OCI-LY1 (cell line): Measurements from ENCODE around the gene PSENEN.

Source experiments
- EZH2 ChIP-seq: fragments of 200-600 bp; sonication (generic), shearing (Covaris generic); IDR thresholded peaks from 2 replicates; pipeline ENCODE4 v1.8.0; 2017; ENCODE audit warnings: borderline replicate concordance, mixed run types, mild to moderate bottlenecking, antibody characterized with exemption, low read length, moderate library complexity, mixed read lengths
- TF ChIP-seq, protein P1 (sequence below): fragments of 200-600 bp; sonication (generic), shearing (Covaris generic); IDR thresholded peaks from 2 replicates; pipeline ENCODE4 v1.5.1; 2017; ENCODE audit warnings: mild to moderate bottlenecking, antibody characterized with exemption, low read length, moderate library complexity, mixed read lengths

DNA sequence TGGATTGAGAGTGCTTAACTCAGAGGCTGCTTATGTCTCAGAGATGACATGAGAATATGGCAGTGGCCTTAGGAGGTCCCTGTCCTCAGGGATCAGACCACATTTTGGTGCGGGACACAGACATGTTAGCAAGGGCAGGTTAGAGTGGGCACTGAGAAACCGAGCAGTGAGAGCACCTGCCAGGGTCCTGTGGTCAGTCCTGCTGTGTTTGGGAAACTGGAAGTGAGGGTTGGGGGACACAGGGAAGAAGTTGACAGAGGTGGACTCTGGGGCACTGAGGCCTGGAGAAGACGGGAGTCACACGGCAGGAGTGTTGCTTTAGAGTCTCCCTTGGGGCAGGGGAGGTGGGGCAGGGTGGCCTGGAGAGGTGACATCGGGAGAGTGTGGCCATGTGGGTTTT is 10.6 kb upstream of the PSENEN start:
- TF ChIP-seq, protein P1, sequence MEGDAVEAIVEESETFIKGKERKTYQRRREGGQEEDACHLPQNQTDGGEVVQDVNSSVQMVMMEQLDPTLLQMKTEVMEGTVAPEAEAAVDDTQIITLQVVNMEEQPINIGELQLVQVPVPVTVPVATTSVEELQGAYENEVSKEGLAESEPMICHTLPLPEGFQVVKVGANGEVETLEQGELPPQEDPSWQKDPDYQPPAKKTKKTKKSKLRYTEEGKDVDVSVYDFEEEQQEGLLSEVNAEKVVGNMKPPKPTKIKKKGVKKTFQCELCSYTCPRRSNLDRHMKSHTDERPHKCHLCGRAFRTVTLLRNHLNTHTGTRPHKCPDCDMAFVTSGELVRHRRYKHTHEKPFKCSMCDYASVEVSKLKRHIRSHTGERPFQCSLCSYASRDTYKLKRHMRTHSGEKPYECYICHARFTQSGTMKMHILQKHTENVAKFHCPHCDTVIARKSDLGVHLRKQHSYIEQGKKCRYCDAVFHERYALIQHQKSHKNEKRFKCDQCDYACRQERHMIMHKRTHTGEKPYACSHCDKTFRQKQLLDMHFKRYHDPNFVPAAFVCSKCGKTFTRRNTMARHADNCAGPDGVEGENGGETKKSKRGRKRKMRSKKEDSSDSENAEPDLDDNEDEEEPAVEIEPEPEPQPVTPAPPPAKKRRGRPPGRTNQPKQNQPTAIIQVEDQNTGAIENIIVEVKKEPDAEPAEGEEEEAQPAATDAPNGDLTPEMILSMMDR: no peak
- no peak for TF ChIP-seq EZH2
